ENCODE measurements around the gene APEH. TPM values are rescaled to one million over a fixed set of nuclear protein-coding genes. Genes with fewer than 3 reads are reported as not detected.

The APEH gene
- total and polyA plus RNA-seq, 4 donors = 25.2 to 119 (median 69.2) TPM

DNA sequence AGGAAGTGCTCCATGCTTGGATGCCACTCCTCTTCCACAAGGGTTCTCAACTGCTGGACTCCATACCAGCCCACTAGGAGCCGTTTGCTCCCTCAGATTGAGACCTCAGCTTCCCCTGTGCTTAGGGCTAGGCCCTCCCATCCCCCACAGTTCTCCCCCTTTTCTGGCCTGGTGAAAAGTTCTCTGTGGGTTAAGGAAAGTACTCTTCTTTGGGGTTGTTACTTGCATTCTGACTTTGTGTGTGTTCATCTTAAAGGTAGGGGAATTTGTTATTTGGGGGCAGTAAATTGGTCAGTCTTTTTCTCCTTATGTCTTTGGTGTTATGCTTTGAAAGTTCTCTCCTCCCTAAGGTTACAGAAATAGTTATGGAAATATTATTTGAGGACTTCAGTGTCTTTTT lies 24.0 kb upstream of the APEH start:
- no peak overlapping the region for H3K4me3 ChIP-seq
- no peak for ATAC-seq (ENCODE audit: insufficient read depth, low FRiP score)
- DNase-seq = no peak
- H3K9me3 ChIP-seq (ENCODE audit: control insufficient read depth in 4 of 4, insufficient read depth in 3 of 4, low read length in 3 of 4) = no peaks in the 10 kb centered on the region
- H3K36me3 ChIP-seq (ENCODE audit: control insufficient read depth in 4 of 4, insufficient read depth in 4 of 4, low read length in 4 of 4) = no peaks in the 10 kb centered on the region
- peaks cover 0 to 8% (median 2%) of the 10 kb centered on the region in 5 donors for H3K4me1 ChIP-seq (ENCODE audit: control insufficient read depth in 5 of 5, insufficient read depth in 5 of 5, low read length in 5 of 5)
- WGBS, 2 donors = 23 to 79% methylated on average over 1 of the region's 1 CpG
- TF ChIP-seq, protein P1, sequence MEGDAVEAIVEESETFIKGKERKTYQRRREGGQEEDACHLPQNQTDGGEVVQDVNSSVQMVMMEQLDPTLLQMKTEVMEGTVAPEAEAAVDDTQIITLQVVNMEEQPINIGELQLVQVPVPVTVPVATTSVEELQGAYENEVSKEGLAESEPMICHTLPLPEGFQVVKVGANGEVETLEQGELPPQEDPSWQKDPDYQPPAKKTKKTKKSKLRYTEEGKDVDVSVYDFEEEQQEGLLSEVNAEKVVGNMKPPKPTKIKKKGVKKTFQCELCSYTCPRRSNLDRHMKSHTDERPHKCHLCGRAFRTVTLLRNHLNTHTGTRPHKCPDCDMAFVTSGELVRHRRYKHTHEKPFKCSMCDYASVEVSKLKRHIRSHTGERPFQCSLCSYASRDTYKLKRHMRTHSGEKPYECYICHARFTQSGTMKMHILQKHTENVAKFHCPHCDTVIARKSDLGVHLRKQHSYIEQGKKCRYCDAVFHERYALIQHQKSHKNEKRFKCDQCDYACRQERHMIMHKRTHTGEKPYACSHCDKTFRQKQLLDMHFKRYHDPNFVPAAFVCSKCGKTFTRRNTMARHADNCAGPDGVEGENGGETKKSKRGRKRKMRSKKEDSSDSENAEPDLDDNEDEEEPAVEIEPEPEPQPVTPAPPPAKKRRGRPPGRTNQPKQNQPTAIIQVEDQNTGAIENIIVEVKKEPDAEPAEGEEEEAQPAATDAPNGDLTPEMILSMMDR (IDR thresholded peaks at IDR 0.05; ENCODE audit: control extremely low read depth, extremely low read depth) = no peak
- no peak overlapping the region for H3K27ac ChIP-seq (ENCODE audit: low read depth in 1 of 2, low read length in 1 of 2)
- no peak overlapping the region for H3K9ac ChIP-seq (ENCODE audit: insufficient read depth in 1 of 2, low read length in 2 of 2)
- no peaks in the 10 kb centered on the region for H3K27me3 ChIP-seq (ENCODE audit: control insufficient read depth in 3 of 3, insufficient read depth in 3 of 3, low read length in 2 of 3)

DNA sequence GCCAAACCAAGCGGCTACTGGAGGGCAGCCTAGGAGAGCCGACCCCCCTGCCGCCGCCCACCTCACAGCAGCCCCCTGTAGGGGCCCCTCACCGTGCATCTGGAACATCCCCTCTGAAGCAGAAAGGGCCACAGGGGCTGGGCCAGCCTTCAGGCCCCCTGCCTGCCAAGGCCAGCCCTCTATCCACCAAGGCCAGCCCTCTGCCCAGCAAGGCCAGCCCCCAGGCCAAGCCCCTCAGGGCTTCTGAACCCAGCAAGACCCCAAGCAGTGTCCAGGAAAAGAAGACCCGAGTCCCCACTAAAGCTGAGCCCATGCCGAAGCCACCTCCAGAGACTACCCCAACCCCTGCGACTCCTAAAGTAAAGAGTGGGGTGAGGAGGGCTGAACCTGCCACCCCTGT lies 23.5 kb upstream of the APEH start:
- peaks cover 0 to 8% (median 2%) of the 10 kb centered on the region in 5 donors for H3K4me1 ChIP-seq (ENCODE audit: control insufficient read depth in 5 of 5, insufficient read depth in 5 of 5, low read length in 5 of 5)
- H3K9ac ChIP-seq (ENCODE audit: insufficient read depth in 1 of 2, low read length in 2 of 2) = no peak overlapping the region
- H3K27me3 ChIP-seq (ENCODE audit: control insufficient read depth in 3 of 3, insufficient read depth in 3 of 3, low read length in 2 of 3) = no peaks in the 10 kb centered on the region
- H3K9me3 ChIP-seq (ENCODE audit: control insufficient read depth in 4 of 4, insufficient read depth in 3 of 4, low read length in 3 of 4) = no peaks in the 10 kb centered on the region
- DNase-seq (no peak), ATAC-seq (ENCODE audit: insufficient read depth, low FRiP score) (no peak)
- 75 to 77% methylated on average over 8 of the region's 8 CpGs for WGBS, 2 donors
- TF ChIP-seq, protein P1 (IDR thresholded peaks at IDR 0.05; ENCODE audit: control extremely low read depth, extremely low read depth) = no peak
- no peak overlapping the region for H3K27ac ChIP-seq (ENCODE audit: low read depth in 1 of 2, low read length in 1 of 2)
- no peaks in the 10 kb centered on the region for H3K36me3 ChIP-seq (ENCODE audit: control insufficient read depth in 4 of 4, insufficient read depth in 4 of 4, low read length in 4 of 4)
- H3K4me3 ChIP-seq = no peak overlapping the region

DNA sequence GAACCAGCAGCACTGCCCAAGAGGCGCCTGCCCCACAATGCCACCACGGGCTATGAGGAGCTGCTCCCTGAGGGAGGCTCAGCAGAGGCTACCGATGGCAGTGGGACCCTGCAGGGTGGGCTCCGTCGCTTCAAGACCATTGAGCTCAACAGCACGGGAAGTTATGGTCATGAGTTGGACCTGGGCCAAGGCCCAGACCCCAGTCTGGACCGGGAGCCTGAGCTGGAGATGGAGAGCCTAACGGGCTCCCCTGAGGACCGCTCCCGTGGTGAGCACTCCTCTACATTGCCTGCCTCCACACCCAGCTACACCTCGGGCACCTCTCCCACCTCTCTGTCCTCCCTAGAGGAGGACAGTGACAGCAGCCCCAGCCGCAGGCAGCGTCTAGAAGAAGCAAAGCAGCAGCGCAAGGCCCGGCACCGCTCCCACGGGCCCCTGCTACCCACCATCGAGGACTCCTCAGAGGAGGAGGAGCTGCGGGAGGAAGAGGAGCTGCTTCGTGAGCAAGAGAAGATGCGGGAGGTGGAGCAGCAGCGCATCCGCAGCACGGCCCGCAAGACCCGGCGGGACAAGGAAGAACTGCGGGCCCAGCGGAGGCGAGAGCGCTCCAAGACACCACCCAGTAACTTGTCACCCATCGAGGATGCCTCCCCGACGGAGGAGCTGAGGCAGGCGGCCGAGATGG lies 21.8 kb upstream of the APEH start:
- H3K4me1 ChIP-seq (ENCODE audit: control insufficient read depth in 5 of 5, insufficient read depth in 5 of 5, low read length in 5 of 5) = peaks cover 0 to 8% (median 2%) of the 10 kb centered on the region in 5 donors
- WGBS, 2 donors = 91 to 93% methylated on average over 35 to 36 of the region's 36 CpGs

More for the DNA sequence above, 21.8 kb upstream of the APEH start:
- DNase-seq (no peak), ATAC-seq (ENCODE audit: insufficient read depth, low FRiP score) (no peak)
- H3K36me3 ChIP-seq (ENCODE audit: control insufficient read depth in 4 of 4, insufficient read depth in 4 of 4, low read length in 4 of 4) = no peaks in the 10 kb centered on the region
- H3K9me3 ChIP-seq (ENCODE audit: control insufficient read depth in 4 of 4, insufficient read depth in 3 of 4, low read length in 3 of 4) = peaks cover 0 to under 1% (median 0%) of the 10 kb centered on the region in 4 donors
- no peak overlapping the region for H3K9ac ChIP-seq (ENCODE audit: insufficient read depth in 1 of 2, low read length in 2 of 2)
- no peak overlapping the region for H3K4me3 ChIP-seq
- no peaks in the 10 kb centered on the region for H3K27me3 ChIP-seq (ENCODE audit: control insufficient read depth in 3 of 3, insufficient read depth in 3 of 3, low read length in 2 of 3)
- TF ChIP-seq, protein P1 (IDR thresholded peaks at IDR 0.05; ENCODE audit: control extremely low read depth, extremely low read depth) = no peak
- H3K27ac ChIP-seq (ENCODE audit: low read depth in 1 of 2, low read length in 1 of 2) = no peak overlapping the region

Data from lung (tissue), 12 donors.